Activated CD4-positive, alpha-beta T cell treated with anti-CD3 and anti-CD28 coated beads for 36 hours (primary cell): Measurements from ENCODE around the gene GTSE1. TPM values are rescaled to one million over a fixed set of nuclear protein-coding genes. Genes with fewer than 3 reads are reported as not detected.

ENCODE experiments used
- ATAC-seq: fragments of 200-7000 bp; cut with Tn5 transposase; one replicate; pipeline ENCODE4 v1.10.0; 2021; ENCODE audit warnings: mild to moderate bottlenecking, moderate library complexity
- CTCF ChIA-PET: fragments of 350-600 bp; sonication (Branson Sonifier 250); formaldehyde crosslinking; loops from one replicate; lab custom pipeline; 2021; ENCODE audit warnings: antibody characterized with exemption; lab: Charles Lee
- POLR2A ChIA-PET: fragments of 350-600 bp; sonication (Branson Sonifier 250); formaldehyde crosslinking; loops from one replicate; lab custom pipeline; 2021; ENCODE audit warnings: antibody characterized with exemption, inconsistent platforms; lab: Charles Lee
- DNase-seq: peaks from one replicate; pipeline ENCODE4 v3.0.0-alpha.2; 2020
- H3K27ac Mint-ChIP-seq: one replicate; pipeline ENCODE4 v1.8.0; 2021; ENCODE audit warnings: mixed read lengths
- H3K27me3 Mint-ChIP-seq: one replicate; pipeline ENCODE4 v1.8.0; 2021; ENCODE audit warnings: mixed read lengths
- H3K36me3 Mint-ChIP-seq: one replicate; pipeline ENCODE4 v1.8.0; 2021; ENCODE audit warnings: low read depth, mixed read lengths
- H3K4me1 Mint-ChIP-seq: one replicate; pipeline ENCODE4 v1.8.0; 2021; ENCODE audit warnings: mixed read lengths
- H3K4me3 Mint-ChIP-seq: one replicate; pipeline ENCODE4 v1.8.0; 2021; ENCODE audit warnings: mild to moderate bottlenecking, moderate library complexity, mixed read lengths
- H3K9me3 Mint-ChIP-seq: one replicate; pipeline ENCODE4 v1.8.0; 2021; ENCODE audit warnings: low read depth, mixed read lengths
- intact Hi-C, 2 experiments: fragments of 100-400 bp; cut with DNase I in 1 of 2; cut with micrococcal nuclease in 1 of 2; formaldehyde crosslinking; loops; one replicate each; pipeline versions ENCODE4 v1.14.2 to v1.15.1; 2022 to 2024; cut with DNase I, micrococcal nuclease
- total RNA-seq, 2 experiments: library from RNA; stranded (reverse); gene quantifications; one replicate each; pipeline ENCODE4 v1.2.3, GENCODE V29; 2021

Gene GTSE1
- total RNA-seq, 2 experiments from 2014 or later = 39.9 to 42.4 TPM

- POLR2A ChIA-PET = interaction anchor here (0.7 kb wide), 1 partner anchor 21 kb away, joined by 3 read pairs; no protein-coding TSS in a partner anchor
- intact Hi-C loops = no loop called here
These were observed 34.8 kb downstream of the GTSE1 start for GRCh38 chr22:46331496-46331895.

DNA sequence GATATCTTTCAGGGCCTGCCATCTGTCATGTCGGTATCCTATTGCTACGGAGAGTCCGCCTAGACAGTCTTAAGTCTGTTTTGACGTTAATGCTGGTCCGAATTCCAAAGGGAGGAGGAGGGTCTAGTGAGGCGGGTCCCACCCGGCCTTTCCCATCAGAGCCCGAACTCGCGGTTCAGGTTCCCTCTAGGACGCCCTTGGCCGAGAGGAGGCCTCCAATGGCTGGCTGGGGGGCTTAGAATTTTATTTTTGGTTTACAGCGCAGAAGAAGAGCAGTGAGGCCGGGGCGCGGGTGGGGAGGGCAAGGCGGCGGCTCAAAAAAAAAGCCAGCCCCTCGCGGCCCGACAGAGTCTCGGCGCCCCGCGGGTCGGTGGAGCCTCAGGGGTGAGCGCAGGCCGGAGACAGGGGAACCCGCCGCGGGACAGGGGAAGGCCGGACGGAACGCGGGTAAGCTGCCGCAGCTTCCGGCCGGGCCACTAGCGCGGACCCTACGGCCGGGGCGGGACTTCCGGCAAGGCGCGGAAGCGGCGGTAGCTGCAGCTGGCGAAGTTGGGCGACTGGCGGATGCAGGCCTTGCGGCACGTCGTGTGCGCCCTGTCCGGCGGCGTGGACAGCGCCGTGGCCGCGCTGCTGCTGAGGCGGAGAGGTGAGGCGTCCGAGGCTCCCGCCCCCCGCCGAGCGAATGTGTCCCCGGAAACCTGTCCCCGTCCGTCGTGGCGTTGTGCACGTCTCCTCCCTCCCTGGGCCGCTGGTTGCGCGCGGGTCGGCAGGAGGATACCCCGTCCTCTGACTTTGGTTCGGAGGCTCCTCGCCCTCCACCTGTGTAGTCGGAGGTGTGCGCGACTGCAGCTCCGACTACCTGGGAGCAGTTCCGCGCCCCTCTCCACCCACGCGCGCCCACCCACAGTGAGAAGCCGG, 38.8 kb downstream of the GTSE1 start, which contains the start of gene TRMU:
Gene TRMU (plus strand): TSS at position 514 of the 918 bp plus-strand sequence. CDS start 51 bp downstream, at position 565.
- peak; percentile 86 for DNase-seq
- ATAC-seq = peak; percentile 89
- intact Hi-C loops = loop anchor here (1.0 to 5.0 kb wide), 9 partner anchors 39 to 664 kb away; partner anchors contain the start of genes ATXN10 (in 1 of the 2), CDPF1 (in 1 of the 2), GTSE1 (in 1 of the 2) and PPARA (in 1 of the 2)
- POLR2A ChIA-PET = interaction anchor here (0.7 kb wide), 1 partner anchor 22 kb away, joined by 5 read pairs; no protein-coding TSS in a partner anchor
- peaks cover 40% of the 10 kb centered on the region for H3K36me3 Mint-ChIP-seq
- no peaks in the 10 kb centered on the region for H3K27me3 Mint-ChIP-seq
- H3K4me3 Mint-ChIP-seq = peak within 1 kb of the TSS; percentile 99
- peak within 1 kb of the TSS; percentile 94 for H3K27ac Mint-ChIP-seq
- H3K4me1 Mint-ChIP-seq = peaks cover 35% of the 10 kb centered on the region
- H3K9me3 Mint-ChIP-seq = no peaks in the 10 kb centered on the region
- CTCF ChIA-PET = interaction anchor here (1.6 to 2.2 kb wide), 2 partner anchors 32 to 329 kb away, joined by 4 to 8 read pairs; no protein-coding TSS in a partner anchor

More at GRCh38 chr22:46331496-46331895, 34.8 kb downstream of the GTSE1 start:
- Mint-ChIP-seq H3K36me3 (peaks cover 22% of the 10 kb centered on the region), H3K27ac (no peak overlapping the region), H3K9me3 (no peaks in the 10 kb centered on the region), H3K4me1 (peaks cover 6% of the 10 kb centered on the region), H3K4me3 (no peak overlapping the region), H3K27me3 (no peaks in the 10 kb centered on the region)
- DNase-seq = no peak
- ATAC-seq = no peak
- CTCF ChIA-PET = interaction anchor here (0.6 to 1.4 kb wide), 2 partner anchors 10 to 232 kb away, joined by 3 to 4 read pairs; no protein-coding TSS in a partner anchor

- H3K4me3 Mint-ChIP-seq = peak overlapping the region; percentile 99
- peaks cover 42% of the 10 kb centered on the region for H3K36me3 Mint-ChIP-seq
- DNase-seq (peak; percentile 59), ATAC-seq (peak; percentile 54)
- CTCF ChIA-PET = interaction anchor here (0.6 to 2.2 kb wide), 3 partner anchors 31 to 472 kb away, joined by 3 to 8 read pairs (median 3); no protein-coding TSS in a partner anchor
- peak overlapping the region; percentile 94 for H3K27ac Mint-ChIP-seq
- no peaks in the 10 kb centered on the region for H3K9me3 Mint-ChIP-seq
- intact Hi-C loops = loop anchor here in 1 of 2 experiments (5.0 kb wide), 1 partner anchor 214 kb away; no protein-coding TSS in a partner anchor
- peaks cover 35% of the 10 kb centered on the region for H3K4me1 Mint-ChIP-seq
- POLR2A ChIA-PET = interaction anchor here (0.7 kb wide), 2 partner anchors 8 to 23 kb away, joined by 3 to 5 read pairs; no protein-coding TSS in a partner anchor
- no peaks in the 10 kb centered on the region for H3K27me3 Mint-ChIP-seq
These were observed 39.7 kb downstream of the GTSE1 start for GRCh38 chr22:46336119-46337078.

GRCh38 chr22:46337870-46338269, 41.2 kb downstream of the GTSE1 start:
- Mint-ChIP-seq H3K36me3 (peaks cover 49% of the 10 kb centered on the region), H3K9me3 (no peaks in the 10 kb centered on the region), H3K27me3 (no peaks in the 10 kb centered on the region), H3K4me1 (peaks cover 35% of the 10 kb centered on the region), H3K4me3 (no peak overlapping the region), H3K27ac (no peak overlapping the region)
- ChIA-PET CTCF (interaction anchor here (2.2 kb wide), 1 partner anchor 30 kb away, joined by 8 read pairs; no protein-coding TSS in a partner anchor), POLR2A (no interaction called here)
- ATAC-seq (no peak), DNase-seq (no peak)
- intact Hi-C loops = loop anchor here in 1 of 2 experiments (5.0 kb wide), 1 partner anchor 216 kb away; no protein-coding TSS in a partner anchor

GRCh38 chr22:46338636-46339035, 42.0 kb downstream of the GTSE1 start:
- no peaks in the 10 kb centered on the region for H3K9me3 Mint-ChIP-seq
- POLR2A ChIA-PET = no interaction called here
- intact Hi-C loops = loop anchor here in 1 of 2 experiments (5.0 kb wide), 1 partner anchor 216 kb away; no protein-coding TSS in a partner anchor
- no peak for ATAC-seq
- peaks cover 35% of the 10 kb centered on the region for H3K4me1 Mint-ChIP-seq
- H3K36me3 Mint-ChIP-seq = peaks cover 54% of the 10 kb centered on the region
- DNase-seq = no peak
- H3K27me3 Mint-ChIP-seq = no peaks in the 10 kb centered on the region
- CTCF ChIA-PET = interaction anchor here (1.8 kb wide), 1 partner anchor 9 kb away, joined by 4 read pairs; no protein-coding TSS in a partner anchor
- H3K4me3 Mint-ChIP-seq = no peak overlapping the region
- no peak overlapping the region for H3K27ac Mint-ChIP-seq

GRCh38 chr22:46339956-46340355, 43.3 kb downstream of the GTSE1 start:
- ChIA-PET POLR2A (no interaction called here), CTCF (interaction anchor here (0.9 to 1.8 kb wide), 3 partner anchors 10 to 28 kb away, joined by 3 to 4 read pairs (median 3); no protein-coding TSS in a partner anchor)
- intact Hi-C loops = loop anchor here in 1 of 2 experiments (5.0 kb wide), 1 partner anchor 218 kb away; no protein-coding TSS in a partner anchor
- H3K27me3 Mint-ChIP-seq = no peaks in the 10 kb centered on the region
- H3K4me1 Mint-ChIP-seq = peaks cover 31% of the 10 kb centered on the region
- peaks cover 62% of the 10 kb centered on the region for H3K36me3 Mint-ChIP-seq
- ATAC-seq (no peak), DNase-seq (no peak)
- no peak overlapping the region for H3K4me3 Mint-ChIP-seq
- no peaks in the 10 kb centered on the region for H3K9me3 Mint-ChIP-seq
- H3K27ac Mint-ChIP-seq = no peak overlapping the region

DNA sequence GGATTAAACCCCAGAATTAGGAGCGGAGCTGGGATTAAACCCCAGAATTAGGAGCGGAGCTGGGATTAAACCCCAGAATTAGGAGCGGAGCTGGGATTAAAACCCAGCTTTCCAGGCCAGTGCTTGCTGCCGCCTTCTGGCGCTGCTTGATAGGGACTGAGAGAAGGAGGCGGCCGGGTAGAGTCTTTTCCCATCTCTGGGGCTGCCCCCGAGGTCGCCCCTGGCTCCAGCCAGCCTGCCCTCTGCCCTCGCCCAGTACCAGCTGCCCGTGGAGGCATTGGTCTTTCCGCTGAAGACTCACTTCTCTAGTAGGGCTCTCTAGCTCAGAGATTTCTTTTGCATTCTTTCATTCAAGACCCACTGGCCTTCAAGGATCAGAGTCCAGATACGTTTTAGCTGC, 44.0 kb downstream of the GTSE1 start:
- H3K4me1 Mint-ChIP-seq = peaks cover 31% of the 10 kb centered on the region
- ChIA-PET CTCF (interaction anchor here (0.9 to 1.8 kb wide), 3 partner anchors 10 to 27 kb away, joined by 3 to 4 read pairs (median 3); no protein-coding TSS in a partner anchor), POLR2A (no interaction called here)
- ATAC-seq = no peak
- no peak overlapping the region for H3K27ac Mint-ChIP-seq
- no peaks in the 10 kb centered on the region for H3K9me3 Mint-ChIP-seq
- intact Hi-C loops = no loop called here
- H3K36me3 Mint-ChIP-seq = peaks cover 64% of the 10 kb centered on the region
- no peaks in the 10 kb centered on the region for H3K27me3 Mint-ChIP-seq
- DNase-seq = no peak
- H3K4me3 Mint-ChIP-seq = no peak overlapping the region

DNA sequence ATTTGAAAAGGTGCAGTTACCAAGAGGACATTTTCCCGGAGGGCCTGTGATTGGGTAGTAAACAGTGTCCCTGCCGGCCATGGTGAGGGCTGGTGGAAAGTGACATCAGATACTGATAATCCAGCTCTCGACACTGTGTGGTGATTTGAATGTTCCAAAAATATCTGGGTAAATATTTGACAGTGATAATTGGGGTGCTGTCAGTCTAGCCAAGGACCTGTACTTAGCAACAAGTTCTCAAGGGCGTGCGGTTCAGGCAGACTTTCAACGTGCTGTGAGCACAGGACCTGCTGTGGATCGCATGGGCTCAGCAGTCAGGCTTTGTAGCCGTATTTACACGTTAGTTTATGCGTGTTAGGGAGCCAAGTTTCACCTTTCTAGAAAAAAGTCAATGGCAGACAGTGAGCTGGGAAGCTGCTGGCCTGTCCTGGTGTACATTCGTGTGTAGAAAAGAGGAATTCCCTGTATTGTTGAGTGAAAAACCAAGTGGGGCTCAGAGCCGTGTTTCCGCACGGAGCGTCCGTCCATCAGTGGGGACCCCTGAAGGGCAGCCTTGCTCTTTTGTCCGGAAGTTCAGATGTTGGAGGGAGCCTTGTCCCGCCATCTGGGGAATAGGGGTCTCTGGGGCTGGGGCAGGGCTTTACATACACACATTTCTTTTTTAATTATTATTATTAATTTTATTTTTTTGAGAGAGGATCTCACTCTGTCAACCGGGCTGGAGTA, 50.2 kb downstream of the GTSE1 start:
- H3K27me3 Mint-ChIP-seq = no peaks in the 10 kb centered on the region
- ATAC-seq = no peak
- ChIA-PET CTCF (interaction anchor here (0.7 kb wide), 1 partner anchor 263 kb away, joined by 3 read pairs; no protein-coding TSS in a partner anchor), POLR2A (no interaction called here)
- no peaks in the 10 kb centered on the region for H3K4me1 Mint-ChIP-seq
- H3K9me3 Mint-ChIP-seq = no peaks in the 10 kb centered on the region
- peaks cover 68% of the 10 kb centered on the region for H3K36me3 Mint-ChIP-seq
- intact Hi-C loops = no loop called here
- H3K27ac Mint-ChIP-seq = no peak overlapping the region
- H3K4me3 Mint-ChIP-seq = no peak overlapping the region
- DNase-seq = no peak

GRCh38 chr22:46347646-46348045, 51.0 kb downstream of the GTSE1 start:
- H3K27ac Mint-ChIP-seq = no peak overlapping the region
- no peaks in the 10 kb centered on the region for H3K4me1 Mint-ChIP-seq
- H3K36me3 Mint-ChIP-seq = peaks cover 64% of the 10 kb centered on the region
- CTCF ChIA-PET = no interaction called here
- H3K27me3 Mint-ChIP-seq = no peaks in the 10 kb centered on the region
- no peak overlapping the region for H3K4me3 Mint-ChIP-seq
- DNase-seq (no peak), ATAC-seq (no peak)
- POLR2A ChIA-PET = no interaction called here
- no peaks in the 10 kb centered on the region for H3K9me3 Mint-ChIP-seq
- intact Hi-C loops = no loop called here
